Neural cell (in vitro differentiated cells): ENCODE data around the gene ACOXL. TPM values are rescaled to one million over a fixed set of nuclear protein-coding genes. Genes with fewer than 3 reads are reported as not detected.

Source experiments
- H2AFZ ChIP-seq: fragments of 200-600, 300-800 bp; sonication (generic), shearing (Covaris generic); 2 replicates; pipeline ENCODE4 v1.6.0; 2014; ENCODE audit warnings: low read depth, mild to moderate bottlenecking, antibody characterized with exemption, low read length, moderate library complexity
- H3F3A ChIP-seq: fragments of 200-600 bp; shearing (Covaris generic); 2 replicates; pipeline ENCODE4 v1.6.1; 2016; ENCODE audit warnings: mild to moderate bottlenecking, moderate library complexity, mixed read lengths, antibody characterized with exemption, low read length; ENCODE audit not compliant: insufficient read depth, poor library complexity, severe bottlenecking
- H3K27ac ChIP-seq: fragments of 200-600, 300-800 bp; sonication (generic), shearing (Covaris generic); 2 replicates; pipeline ENCODE4 v1.5.1; 2014; ENCODE audit warnings: mild to moderate bottlenecking, low read length, moderate library complexity
- H3K27me3 ChIP-seq: fragments of 300-800, 200-600 bp; sonication (generic), shearing (Covaris generic); 2 replicates; pipeline ENCODE4 v1.6.0; 2014; ENCODE audit warnings: mild to moderate bottlenecking, low read depth, low read length, moderate library complexity; ENCODE audit not compliant: insufficient read depth
- H3K36me3 ChIP-seq: fragments of 300-800, 200-600 bp; sonication (generic), shearing (Covaris generic); 2 replicates; pipeline ENCODE4 v1.5.1; 2014; ENCODE audit warnings: mild to moderate bottlenecking, antibody characterized with exemption, low read length, moderate library complexity; ENCODE audit not compliant: insufficient read depth
- H3K4me2 ChIP-seq: fragments of 300-800, 200-600 bp; sonication (generic), shearing (Covaris generic); 2 replicates; pipeline ENCODE4 v1.6.0; 2014; ENCODE audit warnings: mild to moderate bottlenecking, low read length
- H3K4me3 ChIP-seq: fragments of 300-800, 200-600 bp; sonication (generic), shearing (Covaris generic); 2 replicates; pipeline ENCODE4 v1.5.1; 2014; ENCODE audit warnings: mild to moderate bottlenecking, low read length, moderate library complexity
- H3K79me2 ChIP-seq: fragments of 200-600 bp; shearing (Covaris generic); replicated peaks from 2 replicates; pipeline ENCODE4 v1.6.0; 2014; ENCODE audit warnings: mild to moderate bottlenecking, low read length, moderate library complexity; ENCODE audit not compliant: insufficient read depth
- H3K9ac ChIP-seq: fragments of 300-800, 200-600 bp; sonication (generic), shearing (Covaris generic); 2 replicates; pipeline ENCODE4 v1.6.1; 2016; ENCODE audit warnings: mild to moderate bottlenecking, low read length, mixed read lengths
- H3K9me2 ChIP-seq: fragments of 200-600 bp; shearing (Covaris generic); 2 replicates; pipeline ENCODE4 v1.6.1; 2016; ENCODE audit warnings: mild to moderate bottlenecking, low read length, mixed read lengths; ENCODE audit not compliant: insufficient read depth
- H3K9me3 ChIP-seq: fragments of 200-600, 300-800 bp; sonication (generic), shearing (Covaris generic); 2 replicates; pipeline ENCODE4 v1.6.1; 2016; ENCODE audit warnings: mild to moderate bottlenecking, mixed run types, low read length, moderate library complexity, mixed read lengths
- H4K20me1 ChIP-seq: fragments of 200-600 bp; shearing (Covaris generic); 2 replicates; pipeline ENCODE4 v1.6.1; 2016; ENCODE audit warnings: mild to moderate bottlenecking, mixed run types; ENCODE audit not compliant: insufficient read depth
- EP300 ChIP-seq: fragments of 450-650 bp; conservative IDR thresholded peaks from 2 replicates; pipeline ENCODE4 v1.6.1; 2014; ENCODE audit warnings: antibody characterized with exemption, mild to moderate bottlenecking, moderate library complexity; ENCODE audit not compliant: poor library complexity, severe bottlenecking
- EZH2 ChIP-seq: fragments of 200-600, 300-800 bp; shearing (Covaris generic), sonication (generic); IDR thresholded peaks from 2 replicates; pipeline ENCODE4 v1.6.1; 2014; ENCODE audit warnings: antibody characterized with exemption, low read length, borderline replicate concordance, mild to moderate bottlenecking; ENCODE audit not compliant: insufficient read depth, poor library complexity, severe bottlenecking
- MXI1 ChIP-seq: fragments of 450-650 bp; conservative IDR thresholded peaks from 2 replicates; pipeline ENCODE4 v1.6.1; 2014; ENCODE audit warnings: antibody characterized with exemption, mild to moderate bottlenecking; ENCODE audit not compliant: poor library complexity, severe bottlenecking
- POLR2AphosphoS5 ChIP-seq: IDR thresholded peaks from 2 replicates; pipeline ENCODE4 v1.6.1; 2012
- RAD21 ChIP-seq: fragments of 450-650 bp; conservative IDR thresholded peaks from 2 replicates; pipeline ENCODE4 v1.6.1; 2014; ENCODE audit warnings: antibody characterized with exemption, mild to moderate bottlenecking, moderate library complexity
- SMC3 ChIP-seq: fragments of 450-650 bp; conservative IDR thresholded peaks from 2 replicates; pipeline ENCODE4 v1.6.1; 2014; ENCODE audit warnings: antibody characterized with exemption, mild to moderate bottlenecking, moderate library complexity; ENCODE audit not compliant: poor library complexity
- TAF1 ChIP-seq: IDR thresholded peaks from 2 replicates; pipeline ENCODE4 v1.6.1; 2012; ENCODE audit warnings: low read depth
- polyA plus RNA-seq: library from polyadenylated mRNA; depleted of rRNA; stranded (reverse); fragments of >200 nt; gene quantifications from 2 replicates; pipeline ENCODE4 v1.2.3, GENCODE V29; 2014
- TF ChIP-seq, protein P1 (sequence below): IDR thresholded peaks from 2 replicates; pipeline ENCODE4 v1.6.1; 2012; ENCODE audit warnings: borderline replicate concordance
- TF ChIP-seq, protein P2 (sequence below): fragments of 450-650 bp; IDR thresholded peaks from 2 replicates; pipeline ENCODE4 v1.5.1; 2014; ENCODE audit warnings: antibody characterized with exemption, mild to moderate bottlenecking, moderate library complexity; ENCODE audit not compliant: poor library complexity, severe bottlenecking

The ACOXL gene
- polyA plus RNA-seq, 1 donor from 2014 or later = not detected

DNA sequence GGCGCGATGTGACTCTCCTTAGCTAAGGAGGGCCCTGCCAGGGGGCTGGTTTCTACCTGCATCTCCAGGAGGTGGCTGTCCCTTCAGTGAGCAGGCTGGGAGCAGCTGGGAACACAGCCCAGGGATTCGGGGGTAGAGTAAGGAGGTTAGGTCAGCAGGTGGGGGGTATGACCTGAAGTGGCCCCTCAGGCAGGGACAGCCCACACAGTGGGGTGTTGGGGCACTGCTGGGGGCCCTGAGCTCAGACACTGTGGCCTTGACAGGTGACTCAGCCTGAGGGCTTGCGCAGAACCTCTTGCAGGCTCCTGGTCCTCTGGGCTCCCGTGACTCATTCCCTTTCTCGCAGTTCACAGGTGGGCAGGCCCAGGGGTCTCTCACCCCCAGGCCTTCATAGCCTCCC lies 202.6 kb downstream of the ACOXL start:
- H3K4me3 ChIP-seq = no peak overlapping the region
- no peak overlapping the region for H3K4me2 ChIP-seq
- no peak overlapping the region for H2AFZ ChIP-seq
- H3K27me3 ChIP-seq = no peaks in the 10 kb centered on the region
- TF ChIP-seq EP300 (no peak), MXI1 (no peak), RAD21 (no peak), TAF1 (no peak), SMC3 (no peak), EZH2 (no peak)
- TF ChIP-seq, protein P1, sequence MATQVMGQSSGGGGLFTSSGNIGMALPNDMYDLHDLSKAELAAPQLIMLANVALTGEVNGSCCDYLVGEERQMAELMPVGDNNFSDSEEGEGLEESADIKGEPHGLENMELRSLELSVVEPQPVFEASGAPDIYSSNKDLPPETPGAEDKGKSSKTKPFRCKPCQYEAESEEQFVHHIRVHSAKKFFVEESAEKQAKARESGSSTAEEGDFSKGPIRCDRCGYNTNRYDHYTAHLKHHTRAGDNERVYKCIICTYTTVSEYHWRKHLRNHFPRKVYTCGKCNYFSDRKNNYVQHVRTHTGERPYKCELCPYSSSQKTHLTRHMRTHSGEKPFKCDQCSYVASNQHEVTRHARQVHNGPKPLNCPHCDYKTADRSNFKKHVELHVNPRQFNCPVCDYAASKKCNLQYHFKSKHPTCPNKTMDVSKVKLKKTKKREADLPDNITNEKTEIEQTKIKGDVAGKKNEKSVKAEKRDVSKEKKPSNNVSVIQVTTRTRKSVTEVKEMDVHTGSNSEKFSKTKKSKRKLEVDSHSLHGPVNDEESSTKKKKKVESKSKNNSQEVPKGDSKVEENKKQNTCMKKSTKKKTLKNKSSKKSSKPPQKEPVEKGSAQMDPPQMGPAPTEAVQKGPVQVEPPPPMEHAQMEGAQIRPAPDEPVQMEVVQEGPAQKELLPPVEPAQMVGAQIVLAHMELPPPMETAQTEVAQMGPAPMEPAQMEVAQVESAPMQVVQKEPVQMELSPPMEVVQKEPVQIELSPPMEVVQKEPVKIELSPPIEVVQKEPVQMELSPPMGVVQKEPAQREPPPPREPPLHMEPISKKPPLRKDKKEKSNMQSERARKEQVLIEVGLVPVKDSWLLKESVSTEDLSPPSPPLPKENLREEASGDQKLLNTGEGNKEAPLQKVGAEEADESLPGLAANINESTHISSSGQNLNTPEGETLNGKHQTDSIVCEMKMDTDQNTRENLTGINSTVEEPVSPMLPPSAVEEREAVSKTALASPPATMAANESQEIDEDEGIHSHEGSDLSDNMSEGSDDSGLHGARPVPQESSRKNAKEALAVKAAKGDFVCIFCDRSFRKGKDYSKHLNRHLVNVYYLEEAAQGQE = no peak
- no peaks in the 10 kb centered on the region for H3K36me3 ChIP-seq
- no peaks in the 10 kb centered on the region for H3F3A ChIP-seq
- H3K79me2 ChIP-seq = no peaks in the 10 kb centered on the region
- H3K9ac ChIP-seq = no peak overlapping the region
- no peaks in the 10 kb centered on the region for H3K9me3 ChIP-seq
- no peaks in the 10 kb centered on the region for H4K20me1 ChIP-seq
- H3K27ac ChIP-seq = no peak overlapping the region
- H3K9me2 ChIP-seq = no peaks in the 10 kb centered on the region

DNA sequence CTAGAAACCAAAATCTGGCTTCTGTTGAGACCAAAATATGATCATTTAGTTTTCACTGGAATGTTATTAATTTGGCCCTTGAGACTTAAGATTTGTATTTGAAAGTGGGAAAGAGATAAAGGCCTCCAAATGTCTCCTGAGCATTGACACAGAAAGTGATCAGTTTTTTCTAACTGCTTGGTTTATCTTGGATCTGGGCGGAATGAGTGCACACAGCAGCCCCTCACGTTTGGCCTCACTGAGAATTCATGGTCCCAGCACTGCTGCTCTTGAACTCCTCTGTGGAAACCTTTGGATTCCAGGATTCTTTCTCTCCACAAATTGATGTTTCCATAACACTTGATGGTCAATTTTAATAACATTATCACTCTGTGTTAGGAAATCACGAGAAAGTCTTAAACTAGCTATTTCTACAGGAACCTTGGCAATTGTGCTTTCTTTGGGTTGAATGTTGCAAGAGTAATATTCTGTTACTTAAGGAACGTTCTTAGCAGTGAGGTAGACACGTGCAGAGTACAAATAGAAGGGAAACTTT lies 208.1 kb downstream of the ACOXL start:
- Histone ChIP-seq H3K79me2 (no peaks in the 10 kb centered on the region), H4K20me1 (no peaks in the 10 kb centered on the region), H3K9ac (no peak overlapping the region), H3K9me2 (no peaks in the 10 kb centered on the region), H3K27ac (no peak overlapping the region), H3K36me3 (no peaks in the 10 kb centered on the region), H3K27me3 (no peaks in the 10 kb centered on the region), H2AFZ (no peak overlapping the region), H3K9me3 (no peaks in the 10 kb centered on the region), H3K4me2 (no peak overlapping the region), H3F3A (no peaks in the 10 kb centered on the region), H3K4me3 (no peak overlapping the region)
- no peak for TF ChIP-seq EZH2
- TF ChIP-seq EP300 = no peak
- TF ChIP-seq MXI1 = no peak
- TF ChIP-seq RAD21 = no peak
- no peak for TF ChIP-seq TAF1
- TF ChIP-seq, protein P2, sequence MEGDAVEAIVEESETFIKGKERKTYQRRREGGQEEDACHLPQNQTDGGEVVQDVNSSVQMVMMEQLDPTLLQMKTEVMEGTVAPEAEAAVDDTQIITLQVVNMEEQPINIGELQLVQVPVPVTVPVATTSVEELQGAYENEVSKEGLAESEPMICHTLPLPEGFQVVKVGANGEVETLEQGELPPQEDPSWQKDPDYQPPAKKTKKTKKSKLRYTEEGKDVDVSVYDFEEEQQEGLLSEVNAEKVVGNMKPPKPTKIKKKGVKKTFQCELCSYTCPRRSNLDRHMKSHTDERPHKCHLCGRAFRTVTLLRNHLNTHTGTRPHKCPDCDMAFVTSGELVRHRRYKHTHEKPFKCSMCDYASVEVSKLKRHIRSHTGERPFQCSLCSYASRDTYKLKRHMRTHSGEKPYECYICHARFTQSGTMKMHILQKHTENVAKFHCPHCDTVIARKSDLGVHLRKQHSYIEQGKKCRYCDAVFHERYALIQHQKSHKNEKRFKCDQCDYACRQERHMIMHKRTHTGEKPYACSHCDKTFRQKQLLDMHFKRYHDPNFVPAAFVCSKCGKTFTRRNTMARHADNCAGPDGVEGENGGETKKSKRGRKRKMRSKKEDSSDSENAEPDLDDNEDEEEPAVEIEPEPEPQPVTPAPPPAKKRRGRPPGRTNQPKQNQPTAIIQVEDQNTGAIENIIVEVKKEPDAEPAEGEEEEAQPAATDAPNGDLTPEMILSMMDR = no peak
- TF ChIP-seq SMC3 = no peak
- no peak for TF ChIP-seq POLR2AphosphoS5
- TF ChIP-seq, protein P1 = no peak
